ENCODE data around the gene PSMA3.

PSMA3 gene

DNA sequence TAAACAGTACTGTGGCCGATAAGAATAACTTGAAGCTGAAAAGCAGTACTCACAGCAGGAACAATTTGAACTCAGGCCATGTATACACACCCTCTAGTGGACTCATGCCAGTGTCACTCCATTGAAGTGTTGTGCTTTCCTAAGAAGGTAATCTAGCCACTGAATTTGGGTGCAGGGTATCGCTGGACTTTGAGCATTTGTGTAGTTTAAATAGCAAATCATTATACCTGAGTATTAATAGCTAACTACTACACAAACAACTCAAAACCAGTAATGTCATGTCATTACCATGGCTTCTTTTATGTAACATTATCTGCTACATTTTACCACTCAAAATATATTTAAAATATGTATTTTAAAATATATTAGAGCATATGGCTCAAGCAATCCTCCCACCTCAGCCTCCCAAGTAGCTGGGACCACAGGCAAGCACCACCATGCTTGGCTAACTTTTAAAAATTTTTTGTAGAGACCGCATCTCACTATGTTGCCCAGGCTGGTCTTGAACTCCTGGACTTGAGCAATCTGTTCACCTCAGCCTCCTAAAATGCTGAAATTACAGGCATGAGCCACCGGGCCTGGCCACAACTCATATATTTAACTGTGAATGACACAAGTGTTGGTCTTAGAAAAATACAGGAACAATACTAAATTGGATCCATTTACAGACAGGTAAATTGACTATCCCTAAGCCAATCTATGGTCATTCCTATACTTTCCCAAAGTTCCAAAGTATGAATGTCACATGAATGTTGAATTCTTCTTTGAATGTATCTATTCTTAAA, 28.1 kb downstream of the PSMA3 start:
- DNase-seq = peak; percentile 18

DNA sequence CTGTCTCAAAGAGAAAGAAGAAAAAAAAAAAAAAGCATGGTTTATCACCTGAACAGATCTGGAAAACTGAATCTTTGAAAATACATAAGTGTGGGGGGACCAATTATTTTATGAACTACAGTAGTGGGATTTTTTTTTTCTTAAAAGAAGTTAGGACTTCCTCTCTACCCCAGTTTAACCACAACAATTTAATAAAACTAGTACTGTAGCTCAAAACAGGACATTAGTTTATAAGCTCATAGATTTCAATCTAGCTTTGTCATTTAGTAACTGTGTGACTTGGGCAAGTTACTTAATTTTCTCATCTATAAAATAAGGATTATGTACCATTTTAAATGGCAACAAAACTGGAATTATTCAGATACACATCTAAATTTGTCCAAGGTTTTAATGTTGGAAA, 30.2 kb downstream of the PSMA3 start:
- no peak for DNase-seq

DNA sequence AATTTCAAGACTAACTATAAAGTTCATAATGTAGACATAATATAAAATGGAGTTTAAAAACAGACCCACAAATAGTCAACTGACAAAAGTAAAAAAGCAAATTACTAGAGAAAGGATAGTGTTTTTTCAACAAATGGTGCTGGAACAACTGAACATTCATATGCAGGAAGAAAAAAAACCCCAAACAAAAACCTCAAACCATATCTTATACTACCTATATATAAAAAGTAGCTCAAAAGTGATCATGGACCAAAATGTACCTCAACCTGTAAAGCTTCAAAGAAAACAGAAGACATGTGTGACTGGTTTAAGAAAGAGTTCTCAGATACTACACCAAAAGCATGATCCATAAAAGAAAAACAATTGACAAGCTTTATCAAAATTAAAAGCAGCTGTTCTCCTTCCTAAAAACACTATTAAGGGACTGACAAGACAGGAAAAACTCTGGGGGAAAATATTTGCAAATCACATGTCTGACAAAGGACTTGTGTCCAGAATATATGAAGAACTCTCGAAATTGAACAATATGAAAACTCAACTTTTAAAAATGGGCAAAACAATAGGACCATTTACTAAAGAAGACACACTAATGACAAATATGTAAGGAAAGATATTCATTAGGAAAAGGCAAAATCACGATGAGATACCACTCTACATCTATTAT, 31.0 kb downstream of the PSMA3 start:
- no peak for DNase-seq

DNA sequence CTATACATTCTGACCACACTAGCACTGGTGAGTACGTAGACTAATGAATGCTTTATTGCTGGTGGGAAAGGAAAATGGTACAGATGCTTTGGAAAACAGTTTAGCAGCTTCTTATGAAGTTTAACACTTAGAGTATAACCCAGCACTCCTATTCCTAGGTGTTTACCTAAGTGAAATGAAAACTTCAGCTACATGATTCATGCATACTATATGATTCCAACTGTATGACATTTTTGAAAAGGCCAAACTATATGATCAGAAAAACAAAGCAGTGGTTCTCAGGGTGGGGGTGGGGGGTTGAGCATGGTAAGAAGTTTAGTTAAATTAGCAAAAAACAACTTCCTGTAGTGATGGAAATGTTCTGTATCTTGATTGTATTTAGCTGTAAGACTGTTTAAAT, 31.6 kb downstream of the PSMA3 start:
- no peak for DNase-seq

DNA sequence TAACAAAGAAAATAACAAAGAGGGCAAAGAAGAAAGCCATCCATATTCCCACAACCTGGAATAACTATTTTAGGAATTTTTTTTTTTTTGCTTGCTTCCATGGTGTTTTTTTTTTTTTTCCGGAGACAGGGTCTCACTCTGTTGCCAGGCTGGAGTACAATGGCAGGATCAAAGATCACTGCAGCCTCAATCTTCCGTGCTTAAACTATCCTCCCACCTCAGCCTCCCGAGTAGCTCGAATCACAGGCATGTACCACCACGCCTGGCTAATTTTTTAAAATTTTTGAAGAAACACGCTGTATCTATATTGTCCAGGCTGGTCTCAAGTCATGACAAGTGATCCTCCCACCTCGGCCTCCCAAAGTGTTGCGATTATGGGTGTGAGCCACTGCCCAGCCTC, 33.5 kb downstream of the PSMA3 start:
- no peak for DNase-seq

DNA sequence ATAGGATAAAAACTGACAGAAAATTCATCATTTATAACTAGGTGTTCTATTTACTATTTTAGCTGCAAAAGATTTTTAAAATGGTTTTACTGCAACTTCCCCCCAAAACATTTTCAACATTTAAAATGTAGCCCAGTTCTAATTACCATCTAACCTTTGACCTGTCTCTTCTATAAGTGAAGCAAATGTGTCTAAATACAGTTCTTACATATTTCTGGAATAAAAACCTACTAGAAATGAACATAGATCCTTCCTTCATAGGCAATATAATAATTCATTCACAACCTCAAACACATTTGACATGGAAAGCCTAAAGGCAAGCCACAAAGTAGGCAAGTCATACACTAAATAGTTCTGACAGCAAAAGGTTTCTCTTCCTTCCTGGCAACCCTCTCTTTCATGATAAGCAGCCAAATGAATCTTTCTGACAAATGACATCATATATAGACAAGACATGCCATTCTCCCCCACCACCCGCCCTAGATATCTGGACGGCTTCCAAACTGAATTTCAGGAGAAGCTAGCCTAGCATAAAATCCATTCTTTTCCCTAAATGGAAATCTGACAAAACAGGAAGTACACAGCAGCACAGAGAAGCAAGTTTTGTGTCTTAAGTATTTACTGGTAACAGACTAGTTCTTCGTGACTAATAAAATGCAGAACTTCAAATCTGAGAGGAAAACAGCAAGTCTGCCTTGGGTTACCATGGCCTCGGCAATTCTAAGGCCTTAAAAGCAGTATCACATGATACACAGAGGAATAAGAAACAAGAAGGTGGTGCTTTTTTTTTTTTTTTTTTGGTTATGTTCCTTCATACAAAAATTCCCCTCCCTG, 36.5 kb downstream of the PSMA3 start:
- peak; percentile 95 for DNase-seq

DNA sequence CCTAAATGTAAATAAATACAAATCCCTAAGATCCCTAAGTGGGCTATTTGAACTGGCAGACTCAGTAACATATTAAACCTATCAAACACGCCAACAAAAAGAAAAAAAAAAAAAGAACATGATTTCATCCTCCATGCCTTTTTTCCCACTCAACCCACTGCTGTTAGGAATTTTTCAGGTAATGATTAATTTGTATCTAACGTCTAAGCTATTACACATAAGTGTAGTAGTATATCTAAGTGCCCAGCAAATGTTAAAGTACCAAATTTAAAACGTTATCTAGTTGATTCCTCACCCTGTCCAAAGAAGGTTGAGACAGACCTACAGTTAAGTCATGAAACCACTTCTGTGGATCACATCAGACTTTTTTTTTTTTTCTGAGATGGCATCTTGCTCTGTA, 37.3 kb downstream of the PSMA3 start:
- no peak for DNase-seq

DNA sequence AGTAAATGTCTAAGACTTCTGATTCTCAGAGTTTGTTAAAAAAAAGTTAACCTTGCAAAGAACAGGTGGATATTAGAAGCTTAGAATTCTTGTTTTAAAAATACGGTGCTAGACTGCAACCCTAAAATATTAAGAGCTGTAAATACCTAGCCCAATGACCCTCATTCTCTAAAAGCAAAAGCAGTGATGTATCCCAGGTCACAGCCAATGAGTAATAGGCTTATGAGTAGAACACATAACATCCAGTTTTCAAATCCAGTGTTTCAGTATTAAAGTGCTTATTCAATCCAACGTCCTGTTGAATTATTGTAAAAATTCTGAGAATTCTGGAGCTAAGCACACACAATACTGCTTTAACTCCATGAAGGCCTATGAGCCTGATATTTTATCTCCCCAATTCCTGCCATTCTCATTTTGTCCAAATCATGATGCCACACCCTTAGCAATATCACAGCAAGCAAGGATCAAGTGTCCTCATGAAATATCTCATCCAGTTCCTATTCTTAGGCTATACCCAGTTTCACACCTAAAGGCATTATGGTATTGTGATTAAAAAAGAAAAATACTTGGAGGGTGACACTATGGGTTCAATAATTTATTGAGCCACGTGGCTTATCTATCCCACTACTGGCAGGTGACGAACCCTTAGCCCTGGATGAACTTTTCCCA, 38.4 kb downstream of the PSMA3 start:
- DNase-seq = no peak

DNA sequence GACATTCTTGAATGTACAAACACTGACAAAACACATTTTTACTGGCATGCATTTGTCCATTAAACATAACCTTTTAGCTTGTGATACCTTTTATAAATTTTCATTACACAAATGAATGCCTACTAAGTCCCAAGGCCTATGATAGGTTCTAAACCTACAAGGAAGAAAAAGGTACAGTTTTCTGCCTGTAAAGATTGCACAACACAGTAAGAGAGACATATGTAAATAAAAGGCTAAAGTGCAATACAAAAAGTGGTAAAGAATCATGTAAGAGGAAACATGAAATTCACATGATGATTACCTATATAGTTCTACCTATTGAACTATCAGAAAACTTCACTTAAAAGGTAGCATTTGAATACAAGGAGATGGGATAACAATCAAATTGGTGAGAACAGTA, 39.1 kb downstream of the PSMA3 start:
- DNase-seq = no peak

DNA sequence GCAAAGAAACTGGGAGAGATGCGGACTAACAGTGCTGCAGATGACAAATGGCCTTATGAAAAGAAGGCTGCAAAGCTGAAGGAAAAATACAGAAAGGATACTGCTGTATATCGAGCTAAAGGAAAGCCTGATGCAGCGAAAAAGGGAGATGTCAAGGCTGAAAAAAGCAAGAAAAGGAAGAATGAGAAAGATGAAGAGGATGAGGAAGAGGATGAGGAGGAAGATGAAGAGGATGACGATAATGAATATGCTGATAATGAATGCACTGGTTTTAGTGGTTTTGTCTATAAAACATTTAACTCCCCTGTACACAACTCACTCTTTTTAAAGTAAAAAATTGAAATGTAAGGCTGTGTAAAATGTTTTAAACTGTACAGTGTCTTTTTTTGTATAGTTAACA, 40.5 kb downstream of the PSMA3 start:
- DNase-seq = no peak

DNA sequence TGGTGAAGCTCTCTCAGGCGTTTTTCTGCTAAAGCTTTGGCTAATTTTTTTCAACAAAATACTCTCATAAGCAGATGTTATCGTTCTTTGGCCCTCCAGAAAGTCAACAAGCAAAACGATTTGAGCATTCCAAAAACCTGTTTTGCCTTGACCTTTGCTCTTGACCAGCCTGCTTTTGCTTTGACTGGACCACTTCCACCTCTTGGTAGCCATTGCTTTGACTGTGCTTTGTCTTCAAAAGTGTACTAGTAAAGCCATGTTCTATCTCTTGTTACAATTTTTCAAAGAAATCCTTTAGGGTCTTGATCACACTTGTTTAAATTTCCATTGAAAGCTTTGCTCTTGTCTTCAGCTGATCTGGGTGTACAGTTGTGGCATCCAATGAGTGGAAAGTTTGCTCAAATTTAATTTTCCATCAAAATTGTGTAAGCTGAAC, 43.0 kb downstream of the PSMA3 start:
- no peak for DNase-seq

DNA sequence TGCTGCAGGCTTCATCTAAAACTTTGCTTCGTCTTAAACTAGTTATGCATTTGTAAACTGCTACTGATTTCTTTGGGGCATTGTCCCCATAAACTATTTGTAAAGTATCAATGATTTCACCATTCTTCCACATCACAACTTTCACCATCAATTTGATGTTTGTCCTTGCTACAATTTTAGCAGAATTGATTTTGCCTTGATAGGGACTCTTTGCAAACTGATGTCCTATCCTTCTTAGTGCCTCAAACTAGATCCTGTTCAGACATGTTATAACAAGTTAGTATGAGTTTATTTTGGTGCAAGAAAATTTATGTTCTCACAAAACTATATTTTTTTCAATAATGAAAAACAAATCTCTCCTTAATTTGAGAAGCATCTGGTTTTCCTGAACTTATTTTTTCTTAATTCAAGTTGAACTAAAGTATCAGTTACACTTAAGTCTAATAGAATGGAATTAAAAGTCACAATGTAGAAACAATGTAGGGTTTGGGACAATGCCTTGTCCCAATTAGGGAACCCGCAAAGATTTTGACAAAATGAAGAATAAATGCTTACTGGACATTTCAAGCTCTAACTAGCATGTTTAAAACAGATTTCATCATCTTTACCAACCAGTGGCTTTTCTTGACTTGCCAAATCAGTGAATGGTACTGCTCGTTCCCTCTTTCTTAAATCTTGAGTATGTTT, 43.6 kb downstream of the PSMA3 start:
- DNase-seq = no peak

DNA sequence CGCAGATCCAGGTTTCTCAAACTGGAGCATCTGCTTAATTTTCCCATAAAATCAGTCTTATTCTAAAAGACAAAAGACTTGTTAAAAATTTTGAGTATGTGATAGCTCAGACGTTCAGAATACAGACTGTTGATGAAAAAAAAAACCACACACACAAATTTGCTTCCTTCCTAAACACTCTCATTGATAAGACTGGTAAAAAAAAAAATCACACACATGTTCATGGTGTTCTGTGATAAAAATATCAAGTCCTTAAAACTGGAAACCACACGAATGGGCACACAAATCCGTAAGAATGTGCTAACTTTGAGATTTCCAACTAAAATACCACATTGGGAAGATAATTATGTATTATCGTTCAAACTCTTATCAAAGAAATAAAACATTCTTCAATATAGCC, 47.0 kb downstream of the PSMA3 start:
- no peak for DNase-seq

DNA sequence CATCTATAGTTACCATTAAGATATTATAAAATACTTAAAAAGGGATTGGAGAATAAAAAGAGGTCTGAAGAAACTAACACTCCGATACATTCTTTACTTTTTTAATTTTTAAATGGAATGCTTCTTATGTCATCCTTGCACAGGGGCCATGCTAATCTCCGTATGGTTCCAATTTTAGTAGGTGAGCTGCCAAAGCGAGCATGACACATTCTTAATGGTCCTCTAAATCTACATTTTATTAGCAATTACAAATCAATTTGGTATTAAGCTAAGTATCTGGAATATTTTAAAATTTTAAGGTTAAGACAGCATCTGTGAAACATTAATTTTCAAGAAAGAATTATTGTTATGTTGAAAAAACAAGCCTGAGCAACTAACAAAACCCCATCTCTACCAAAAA, 47.5 kb downstream of the PSMA3 start:
- peak; percentile 44 for DNase-seq

DNA sequence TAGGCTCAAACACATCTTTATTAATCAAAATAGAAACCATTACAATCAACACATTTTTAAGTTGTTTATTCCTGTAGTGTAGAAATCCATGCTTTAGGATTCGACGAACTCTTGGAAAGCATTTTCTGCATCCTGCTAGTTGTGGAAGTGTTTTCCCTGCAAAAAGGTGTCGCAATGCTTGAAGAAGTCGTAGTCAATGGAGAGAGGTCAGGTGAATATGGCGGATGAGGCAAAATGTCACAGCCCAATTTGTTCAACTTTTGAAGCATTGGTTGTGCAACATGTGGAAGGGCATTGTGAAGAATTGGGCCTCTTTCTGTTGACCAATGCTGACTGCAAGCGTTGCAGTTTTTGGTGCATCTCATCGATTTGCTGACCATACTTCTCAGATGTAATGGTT, 49.6 kb downstream of the PSMA3 start:
- DNase-seq = no peak

DNA sequence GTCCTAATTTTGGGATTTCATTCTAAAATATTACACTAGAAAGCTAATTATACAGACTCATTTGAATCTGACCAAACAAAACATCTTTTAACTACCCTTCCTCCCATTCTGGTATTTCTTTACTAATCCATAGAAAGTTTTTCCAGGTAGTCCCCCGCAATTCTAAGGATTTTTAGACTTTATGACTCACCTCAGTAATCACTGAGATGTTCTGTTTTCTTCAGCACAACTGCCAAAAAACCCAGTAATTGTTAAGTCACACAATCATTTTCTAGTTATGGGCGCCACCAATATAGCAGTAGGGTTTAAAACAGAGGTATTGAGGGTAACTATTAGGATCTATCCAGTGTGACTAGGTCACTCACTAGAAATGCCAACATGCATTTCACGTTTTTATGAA, 52.1 kb downstream of the PSMA3 start:
- DNase-seq = peak; percentile 24

DNA sequence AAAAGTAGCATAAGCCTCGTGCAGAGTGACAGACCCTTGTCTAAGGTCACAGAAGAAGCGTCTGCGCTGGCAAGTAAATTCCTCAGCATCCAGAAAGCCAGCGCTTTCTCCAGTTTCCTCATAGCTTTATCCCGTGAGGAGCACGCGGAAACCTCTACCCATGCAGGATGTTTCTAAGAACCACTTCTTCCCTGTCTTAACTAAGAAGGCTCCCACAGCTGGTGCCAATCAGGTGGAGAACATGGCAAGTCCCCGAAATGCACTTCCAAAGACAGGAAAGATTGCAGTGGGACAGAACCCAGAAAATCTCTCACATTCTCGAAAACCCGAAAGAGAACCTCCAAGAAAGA, 52.7 kb downstream of the PSMA3 start:
- DNase-seq = no peak

DNA sequence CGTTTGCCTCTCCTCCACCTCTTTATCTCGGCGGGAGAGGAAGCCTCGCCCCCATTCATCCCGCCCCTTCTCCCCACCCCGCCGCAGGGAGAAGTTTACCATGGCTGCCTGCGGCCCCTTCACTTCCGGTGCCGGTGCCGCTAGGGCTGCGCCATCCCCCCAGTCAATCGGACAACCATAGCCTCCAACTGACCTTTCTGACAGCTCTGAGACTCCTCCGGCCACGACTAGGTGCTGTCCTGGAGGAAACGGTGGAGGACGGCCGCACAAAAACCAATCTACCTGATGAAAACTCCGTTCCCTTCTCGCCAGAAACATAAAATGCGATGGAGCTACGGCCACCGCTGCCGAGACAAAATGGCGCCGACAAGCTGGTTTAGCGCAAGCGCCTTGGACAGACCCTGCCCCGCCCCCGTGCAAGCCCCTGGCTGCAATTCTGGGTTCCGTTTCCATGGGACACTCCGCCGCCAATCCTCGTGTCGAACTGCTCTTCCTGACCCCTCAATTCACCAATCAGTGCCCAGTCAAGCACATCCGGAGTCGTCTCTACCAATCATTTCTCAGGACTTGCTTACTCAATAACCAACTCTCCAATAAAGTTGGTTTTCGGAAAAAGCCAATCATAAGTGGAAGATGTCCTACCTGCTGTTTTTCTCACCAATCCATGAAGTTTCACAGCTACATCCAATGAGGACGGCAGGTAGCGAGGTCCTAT, 53.3 kb downstream of the PSMA3 start:
- peak; percentile 100 for DNase-seq

DNA sequence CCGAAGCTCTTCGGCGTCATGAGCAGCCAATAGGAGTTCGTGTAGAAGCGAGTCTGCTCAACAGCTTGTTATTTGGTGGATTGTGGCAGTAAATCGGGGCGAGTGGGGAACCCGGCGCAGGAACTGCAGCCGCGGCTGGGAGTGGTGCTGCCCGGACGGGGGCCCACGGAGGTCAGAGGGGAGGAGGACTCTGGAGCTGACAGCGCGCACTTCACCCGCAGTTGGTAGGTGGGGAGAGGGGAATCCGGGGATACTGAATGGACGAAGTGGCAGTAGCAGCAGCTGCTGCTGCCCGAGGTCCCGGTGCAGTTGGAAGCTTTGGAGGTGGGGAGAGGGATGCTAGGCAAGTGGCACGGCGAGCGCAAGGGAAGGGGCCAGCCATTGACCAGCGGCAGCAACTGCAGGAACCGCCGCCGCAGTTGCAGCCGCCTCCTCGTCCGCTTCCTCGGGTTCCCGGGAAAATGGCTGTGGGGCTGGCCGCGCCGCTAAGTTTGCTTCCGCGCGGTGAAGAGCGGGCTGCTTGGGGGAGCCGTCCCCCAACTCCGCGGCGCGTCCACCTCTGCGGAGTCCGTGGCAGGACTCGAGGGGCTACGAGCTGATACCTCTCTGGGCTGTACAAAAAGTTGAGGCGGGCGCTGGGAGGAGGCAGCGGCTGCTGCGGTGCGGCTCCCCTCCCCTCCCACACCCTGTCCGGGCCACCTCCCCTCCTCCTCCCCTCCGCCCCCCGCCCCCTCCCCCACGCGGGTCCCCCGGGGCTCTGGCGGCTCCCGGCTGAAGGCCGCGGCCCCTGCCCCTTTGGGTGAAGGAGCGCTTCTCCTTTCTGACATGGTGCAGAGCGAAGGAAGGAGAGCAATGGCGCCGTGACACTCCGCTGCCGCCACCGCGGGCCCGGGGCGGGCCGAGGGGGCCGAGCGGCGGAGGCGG, 54.1 kb downstream of the PSMA3 start, which contains the start of gene ARID4A:
ARID4A (plus strand) TSS at position 79 of the 924 bp plus-strand sequence. CDS start 1,300 bp downstream, outside the sequence.
- DNase-seq = no peak
